GM19467 (cell line): ENCODE data around the gene NDUFV3.
"Not testable (repeated sequence)": the region's sequence is repeated elsewhere in the genome, so short reads cannot be mapped to it uniquely, and the experiment has no call there.

ENCODE experiments used
- ATAC-seq: cut with Tn5 transposase; IDR thresholded peaks from one replicate; pipeline ENCODE4 v1.9.1; 2021; ENCODE audit warnings: mild to moderate bottlenecking, moderate library complexity; ENCODE audit not compliant: unreplicated experiment

NDUFV3 gene

DNA sequence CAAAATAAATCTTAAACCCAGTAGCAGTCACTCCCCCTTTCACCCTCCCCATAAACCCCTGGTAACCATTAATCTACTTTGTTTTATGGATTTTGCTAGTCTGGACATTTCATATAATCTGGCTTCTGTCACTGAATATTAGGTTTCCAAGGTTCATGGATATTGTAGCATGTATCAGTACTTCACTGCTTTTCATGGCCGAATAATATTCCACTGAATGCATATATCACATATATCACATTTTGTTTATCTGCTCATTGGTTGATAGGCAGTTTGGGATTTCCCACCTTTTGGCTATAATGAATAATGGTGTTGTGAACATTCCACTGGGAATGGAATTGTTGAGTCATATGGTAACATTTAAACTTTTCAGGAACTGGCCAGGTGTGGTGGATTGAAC lies 9.2 kb upstream of the NDUFV3 start:
- ATAC-seq: no peak

DNA sequence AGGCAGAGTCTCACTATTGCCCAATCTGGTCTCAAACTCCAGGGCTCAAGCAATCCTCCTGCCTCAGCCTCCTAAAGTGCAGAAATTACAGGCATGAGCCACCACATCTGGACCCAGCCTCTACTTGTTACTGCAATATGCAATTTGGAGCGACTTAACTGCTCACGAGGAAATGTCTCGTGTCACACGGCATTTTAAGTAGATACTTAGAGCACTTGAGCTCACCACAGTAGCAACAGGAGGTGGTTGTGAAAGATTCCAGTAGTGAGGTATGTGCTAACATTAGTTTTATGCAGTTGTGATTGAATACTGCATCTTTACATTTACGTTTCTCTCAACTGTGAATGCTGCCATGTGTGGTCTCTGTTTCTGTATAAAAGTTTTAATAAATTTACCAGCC lies 5.8 kb upstream of the NDUFV3 start:
- ATAC-seq: no peak

DNA sequence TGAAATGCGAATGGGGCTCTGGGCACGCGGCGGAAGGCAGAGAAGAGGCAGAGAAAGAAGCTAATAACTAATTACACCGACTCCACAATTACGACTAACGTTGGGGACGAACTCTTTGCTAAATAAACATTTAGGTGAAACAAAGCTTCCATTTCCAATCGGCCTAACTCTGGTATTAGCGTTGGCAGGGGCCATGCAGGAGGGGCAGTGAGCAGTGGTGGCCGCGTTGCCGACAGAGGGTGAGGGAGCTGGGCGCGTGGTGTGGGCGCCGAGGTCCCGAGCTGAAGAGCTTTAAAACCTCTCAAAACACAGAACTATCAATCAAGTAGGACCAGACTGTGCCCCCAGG lies 553 bp upstream of the NDUFV3 start:
- ATAC-seq: no peak

DNA sequence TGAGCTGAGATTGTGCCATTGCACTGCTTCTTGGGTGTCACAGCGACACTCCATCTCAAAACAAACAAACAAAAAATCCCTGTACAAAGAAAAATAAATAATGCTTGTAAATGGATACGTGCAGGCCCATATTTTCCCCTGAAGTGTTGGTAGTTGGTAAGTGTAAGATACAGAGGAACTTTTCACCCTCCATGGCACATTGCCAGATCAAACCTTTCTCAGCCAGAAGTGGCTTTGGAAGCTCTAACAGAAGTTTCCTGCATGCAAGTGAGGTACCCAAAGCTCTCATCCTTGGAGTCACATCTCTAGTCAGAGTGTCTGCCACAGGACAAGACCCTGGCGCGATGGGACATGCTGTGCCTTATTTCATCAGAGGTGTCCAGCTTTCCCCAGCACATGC lies 7.3 kb downstream of the NDUFV3 start:
- ATAC-seq: no peak

DNA sequence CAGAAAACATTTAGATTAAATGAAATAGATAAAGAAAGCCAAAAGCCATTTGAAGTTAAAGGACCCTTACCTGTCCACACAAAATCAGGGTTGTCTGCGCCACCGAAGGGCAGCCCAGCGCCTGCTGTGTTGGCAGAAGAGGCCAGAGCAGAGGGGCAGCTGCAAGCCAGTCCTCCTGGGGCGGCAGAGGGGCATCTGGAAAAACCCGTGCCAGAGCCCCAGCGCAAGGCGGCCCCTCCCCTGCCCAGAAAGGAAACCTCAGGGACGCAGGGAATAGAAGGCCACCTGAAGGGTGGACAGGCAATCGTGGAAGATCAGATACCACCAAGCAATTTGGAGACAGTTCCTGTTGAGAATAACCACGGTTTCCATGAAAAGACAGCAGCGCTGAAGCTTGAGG lies 10.7 kb downstream of the NDUFV3 start:
- no peak for ATAC-seq

DNA sequence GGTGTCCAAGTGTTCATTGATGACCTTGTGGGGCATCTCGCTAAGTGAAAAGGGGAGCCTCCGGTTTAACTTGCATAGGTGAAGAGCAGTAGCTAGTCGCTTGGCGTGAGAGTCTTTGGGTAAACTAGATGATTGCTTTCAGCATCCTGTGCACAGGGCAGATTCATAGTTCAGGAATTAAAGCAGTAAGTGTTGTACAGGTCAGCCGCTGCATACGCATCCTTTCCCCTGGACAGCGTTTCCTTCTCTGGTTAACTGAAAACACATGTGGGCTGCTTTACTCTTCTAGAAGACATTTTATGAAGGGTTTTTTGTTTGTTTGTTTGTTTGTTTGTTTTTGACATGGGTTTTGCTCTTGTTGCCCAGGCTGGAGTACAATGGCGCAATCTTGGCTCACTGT lies 12.1 kb downstream of the NDUFV3 start:
- ATAC-seq: no peak

DNA sequence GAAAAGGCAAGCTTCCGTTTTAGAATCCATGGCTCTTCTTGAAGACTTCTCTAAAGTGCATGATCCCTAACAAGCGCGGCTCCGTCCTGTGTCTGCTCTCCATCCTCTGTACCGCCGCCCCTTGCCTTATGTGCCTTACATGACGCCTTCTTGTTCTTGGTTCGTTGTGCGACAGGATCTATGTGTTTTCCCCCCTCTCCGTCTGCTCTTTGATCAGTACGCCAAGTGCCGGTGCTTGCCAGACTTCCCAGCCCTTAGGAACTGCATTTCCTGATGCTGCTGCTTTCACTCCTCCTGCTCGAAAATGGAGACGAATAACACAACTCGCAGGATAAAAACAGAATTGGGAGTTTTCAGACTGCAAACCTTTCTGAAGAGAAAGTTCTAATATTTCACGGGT lies 13.1 kb downstream of the NDUFV3 start:
- ATAC-seq: no peak

DNA sequence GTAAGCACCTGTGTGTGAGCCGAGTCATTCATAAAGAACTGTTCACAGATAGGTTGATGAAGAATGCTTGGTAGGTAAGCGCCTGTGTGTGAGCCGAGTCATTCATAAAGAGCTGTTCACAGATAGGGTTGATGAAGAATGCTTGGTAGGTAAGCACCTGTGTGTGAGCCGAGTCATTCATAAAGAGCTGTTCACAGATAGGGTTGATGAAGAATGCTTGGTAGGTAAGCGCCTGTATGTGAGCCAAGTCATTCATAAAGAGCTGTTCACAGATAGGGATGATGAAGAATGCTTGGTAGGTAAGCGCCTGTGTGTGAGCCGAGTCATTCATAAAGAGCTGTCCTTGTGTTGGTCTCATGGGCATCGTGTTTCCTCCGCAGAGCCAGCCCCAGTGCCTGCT lies 15.4 kb downstream of the NDUFV3 start:
- not testable (repeated sequence) for ATAC-seq

DNA sequence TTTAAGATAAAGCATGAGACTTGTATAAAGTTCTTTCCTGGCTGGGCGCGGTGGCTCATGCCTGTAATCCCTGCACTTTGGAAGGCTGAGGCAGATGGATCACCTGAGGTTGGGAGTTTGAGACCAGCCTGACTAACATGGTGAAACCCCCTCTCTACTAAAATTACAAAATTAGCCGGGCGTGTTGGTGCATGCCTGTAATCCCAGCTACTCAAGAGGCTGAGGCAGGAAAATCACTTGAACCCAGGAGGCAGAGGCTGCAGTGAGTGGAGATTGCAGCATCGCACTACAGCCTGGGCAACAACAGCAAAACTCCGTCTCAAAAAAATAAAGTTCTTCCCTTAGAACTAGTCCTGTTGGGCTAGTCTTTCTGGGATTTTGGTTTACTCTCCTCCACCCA lies 18.8 kb downstream of the NDUFV3 start:
- ATAC-seq: not testable (repeated sequence)

DNA sequence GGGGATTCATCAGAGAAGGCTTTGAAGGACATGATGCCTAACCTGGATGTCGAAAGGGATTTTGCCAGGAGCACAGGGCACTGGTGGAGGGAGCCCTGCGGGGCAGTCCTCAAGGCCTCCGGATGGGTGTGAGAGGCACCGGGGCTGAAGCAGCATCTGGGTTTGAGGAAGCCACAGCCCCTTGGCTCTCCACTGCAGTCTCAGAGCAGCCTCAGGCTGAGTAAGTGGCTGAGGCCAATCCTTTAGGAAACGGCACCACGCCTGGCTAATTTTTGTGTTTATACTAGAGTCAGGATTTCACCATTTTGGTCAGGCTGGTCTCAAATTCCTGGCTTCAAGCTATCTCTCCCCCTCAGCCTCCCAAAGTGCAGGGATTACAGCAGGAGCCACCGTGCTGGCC lies 20.4 kb downstream of the NDUFV3 start:
- ATAC-seq: no peak

DNA sequence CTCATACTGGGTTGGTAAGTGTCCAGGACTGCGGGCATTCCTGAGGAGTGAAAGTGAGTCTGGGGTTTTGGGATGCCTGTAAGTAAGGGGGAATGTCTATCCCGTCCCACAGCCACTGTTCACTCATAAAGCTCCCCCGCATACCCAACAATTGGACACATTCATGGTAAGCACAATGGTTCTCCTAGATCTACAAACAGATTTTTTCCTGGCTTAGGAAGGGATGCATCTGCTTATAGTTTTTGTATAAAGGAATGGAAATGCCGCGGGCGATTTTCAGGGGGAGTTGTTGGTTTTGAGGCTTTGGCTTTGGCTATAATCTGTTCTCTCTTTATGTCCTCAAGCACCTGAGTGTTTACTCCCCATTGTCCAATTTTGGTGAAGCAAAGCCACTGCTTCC lies 25.2 kb downstream of the NDUFV3 start:
- ATAC-seq: no peak

DNA sequence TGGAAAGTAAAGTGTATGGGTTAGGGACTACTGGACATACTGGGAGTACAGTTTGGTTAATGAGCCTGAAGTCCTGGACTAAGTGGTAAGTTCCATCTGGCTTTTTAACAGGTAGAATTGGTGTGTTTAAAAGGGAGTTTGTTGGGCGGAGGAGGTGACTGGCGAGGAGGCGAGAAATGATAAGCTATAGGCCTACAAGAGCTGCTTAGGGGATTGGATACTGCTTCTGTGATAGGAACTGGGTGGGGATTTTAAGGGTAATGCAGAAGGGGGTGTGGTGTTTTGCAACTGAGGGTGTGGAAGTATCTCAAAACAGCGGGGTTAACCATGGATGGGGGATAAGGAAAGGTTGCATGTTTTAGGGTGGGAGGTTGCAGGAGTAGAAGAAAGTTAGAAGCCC lies 28.8 kb downstream of the NDUFV3 start:
- no peak for ATAC-seq

DNA sequence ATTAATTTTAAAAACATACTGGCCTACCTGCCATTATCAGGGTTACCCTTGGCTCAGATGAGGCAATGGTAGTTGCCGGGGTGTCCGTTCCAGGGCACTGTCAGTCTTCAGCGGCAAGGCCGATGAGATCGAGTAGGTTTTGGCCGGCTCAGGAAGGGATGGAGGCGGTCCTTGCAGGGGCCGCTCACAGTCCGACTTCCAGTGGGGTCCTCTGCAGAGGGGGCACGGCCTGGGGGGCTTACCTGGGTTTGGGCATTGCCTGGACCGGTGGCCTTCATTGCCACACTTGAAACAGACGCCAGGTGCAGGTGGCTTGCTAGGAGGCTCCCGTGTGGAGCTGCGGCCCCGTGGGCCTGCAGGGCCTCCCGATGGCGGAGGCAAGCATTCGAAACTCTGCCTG lies 29.8 kb downstream of the NDUFV3 start:
- ATAC-seq: no peak

DNA sequence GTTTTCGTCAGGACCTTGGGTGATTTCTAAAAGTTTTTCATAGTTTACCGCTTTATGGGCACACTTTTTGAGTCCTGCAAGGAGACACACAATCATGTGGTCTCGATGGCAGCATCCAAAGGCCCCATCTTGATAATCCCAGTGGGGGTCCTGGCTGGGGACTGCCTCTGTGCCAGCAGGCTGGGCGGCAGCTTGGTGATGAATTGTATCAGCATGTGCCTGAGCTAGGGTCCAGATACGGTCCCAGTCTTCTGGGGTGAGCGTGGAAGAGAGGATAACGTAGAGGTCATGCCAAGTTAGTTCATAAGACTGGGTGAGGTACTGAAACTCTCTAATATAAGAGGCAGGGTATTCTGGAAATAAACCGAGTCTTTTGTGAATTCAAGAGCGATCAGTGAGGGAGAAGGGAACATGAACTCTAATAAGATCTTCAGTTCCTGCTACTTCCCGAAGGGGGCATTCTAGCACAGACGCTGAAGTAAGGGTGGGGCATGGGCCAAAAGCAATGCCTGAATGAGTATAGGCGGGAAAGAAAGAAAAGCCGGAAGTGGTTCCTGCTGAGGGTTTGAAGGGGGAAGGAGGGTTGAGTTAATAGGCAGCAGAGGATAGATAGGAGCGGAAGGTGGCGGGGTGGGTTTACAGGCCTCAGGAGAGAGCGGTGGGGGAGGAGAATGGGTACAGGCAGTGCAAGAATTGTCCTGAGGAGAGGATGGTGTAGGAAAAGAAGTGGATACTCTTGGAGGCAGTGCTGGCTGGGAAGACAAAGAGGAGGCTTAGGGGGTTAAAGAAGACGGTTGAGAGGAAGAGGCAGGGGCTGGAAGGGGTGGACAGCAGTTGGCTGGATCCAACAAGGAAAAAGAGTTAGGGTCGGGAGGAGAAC lies 30.7 kb downstream of the NDUFV3 start:
- ATAC-seq: peak; percentile 73

DNA sequence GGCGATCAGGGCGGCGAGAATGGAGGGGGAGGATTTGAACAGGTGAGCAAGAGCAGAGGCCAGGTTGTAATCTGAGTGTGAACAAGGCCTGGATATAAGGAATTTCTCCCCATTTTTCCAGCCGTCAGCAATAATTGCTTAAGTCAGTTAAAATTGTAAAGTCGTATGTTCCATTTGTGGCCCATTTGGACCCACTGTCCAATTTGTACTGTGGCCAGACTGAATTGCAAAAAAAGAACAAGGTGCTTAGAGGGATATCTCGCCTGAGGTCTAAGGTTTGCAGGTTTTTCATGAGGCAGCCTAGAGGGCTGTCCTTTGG lies 31.3 kb downstream of the NDUFV3 start:
- ATAC-seq: no peak

DNA sequence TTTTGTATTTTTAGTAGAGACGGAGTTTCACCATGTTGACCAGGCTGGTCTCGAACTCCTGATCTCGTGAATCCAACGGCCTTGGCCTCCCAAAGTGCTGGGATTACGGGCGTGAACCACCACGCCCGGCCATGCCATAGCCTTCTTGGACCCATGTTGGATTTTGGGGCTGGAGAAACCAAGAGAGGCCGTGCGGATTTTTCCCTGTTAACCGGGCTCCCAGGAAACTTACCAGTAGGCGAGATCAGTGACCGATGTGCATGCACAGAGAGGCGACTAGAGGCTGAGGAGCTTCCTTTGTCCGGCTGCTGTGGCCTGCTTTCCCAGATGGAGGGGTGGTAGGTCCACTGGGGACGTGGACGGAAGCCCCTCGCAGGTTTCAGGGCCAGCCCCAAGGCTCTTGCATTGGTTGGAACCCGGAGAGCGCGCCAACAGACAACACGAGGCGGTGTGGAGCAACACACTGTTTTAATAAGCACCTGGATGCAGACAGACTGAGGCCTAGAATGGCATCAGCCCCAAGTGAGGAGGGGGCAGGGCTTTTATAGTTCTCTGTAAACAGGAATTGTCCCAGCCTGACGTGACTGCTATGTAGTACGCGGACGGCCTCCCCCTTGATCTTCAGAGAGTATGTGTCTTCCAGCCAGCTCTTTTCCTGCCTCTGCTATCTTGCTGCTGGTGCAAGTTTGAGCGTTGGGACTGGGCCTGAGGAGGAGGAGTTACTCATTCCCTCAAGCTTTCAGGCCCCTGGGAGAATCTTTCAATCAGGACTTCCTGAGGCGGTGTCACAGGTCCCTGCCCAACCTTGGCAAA lies 32.2 kb downstream of the NDUFV3 start, which contains the start of gene ERVH48-1:
Gene ERVH48-1 (minus strand): TSS at position 517 of the 813 bp plus-strand sequence. CDS start 6,624 bp downstream, outside the sequence.
- no peak for ATAC-seq

DNA sequence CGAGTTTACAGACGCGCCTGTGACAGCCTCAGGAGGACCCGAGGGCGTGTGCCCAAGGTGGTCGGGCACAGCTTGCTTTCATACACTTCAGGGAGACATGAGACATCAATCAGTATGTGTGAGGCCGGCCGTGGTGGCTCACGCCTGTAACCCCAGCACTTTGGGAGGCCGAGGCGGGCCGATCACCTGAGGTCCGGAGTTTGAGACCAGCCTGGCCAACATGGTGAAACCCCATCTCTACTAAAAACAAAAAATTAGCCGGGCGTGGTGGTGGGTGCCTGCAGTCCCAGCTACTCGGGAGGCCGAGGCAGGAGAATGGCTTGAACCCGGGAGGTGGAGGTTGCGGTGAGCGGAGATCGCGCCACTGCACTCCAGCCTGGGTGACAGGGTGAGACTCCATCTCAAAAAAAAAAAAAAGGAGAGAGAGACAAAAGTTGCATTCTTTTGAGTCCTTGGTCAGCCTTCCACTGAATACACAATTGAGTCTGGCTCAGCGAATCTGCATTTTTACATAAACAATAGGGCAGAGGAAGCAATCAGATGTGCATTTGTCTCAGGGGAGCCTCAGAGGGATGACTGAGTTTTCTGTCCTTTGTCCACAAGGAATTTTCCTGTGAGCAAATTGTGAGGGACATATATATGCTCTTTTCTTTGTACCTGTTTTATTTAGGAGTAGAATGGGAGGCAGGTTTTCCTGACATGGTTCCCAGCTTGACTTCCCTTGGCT lies 34.5 kb downstream of the NDUFV3 start:
- not testable (repeated sequence) for ATAC-seq

DNA sequence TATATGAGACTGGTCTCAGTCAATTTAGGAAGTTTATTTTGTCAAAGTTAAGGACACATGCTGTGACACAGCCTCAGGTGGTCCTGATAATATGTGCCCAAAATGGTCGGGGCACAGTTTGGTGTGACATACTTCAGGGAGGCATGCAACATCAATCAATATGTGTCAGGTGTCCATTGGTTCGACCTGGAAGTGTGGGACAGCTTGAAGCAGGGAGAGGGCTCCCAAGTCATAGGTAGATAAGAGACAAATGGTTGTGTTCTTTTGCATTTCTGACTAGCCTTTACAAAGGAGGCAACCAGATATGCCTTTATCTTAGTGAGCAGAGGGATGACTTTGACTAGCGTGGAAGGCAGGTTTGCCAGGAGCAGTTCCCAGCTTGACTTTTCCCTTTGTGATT lies 36.9 kb downstream of the NDUFV3 start:
- ATAC-seq: no peak

DNA sequence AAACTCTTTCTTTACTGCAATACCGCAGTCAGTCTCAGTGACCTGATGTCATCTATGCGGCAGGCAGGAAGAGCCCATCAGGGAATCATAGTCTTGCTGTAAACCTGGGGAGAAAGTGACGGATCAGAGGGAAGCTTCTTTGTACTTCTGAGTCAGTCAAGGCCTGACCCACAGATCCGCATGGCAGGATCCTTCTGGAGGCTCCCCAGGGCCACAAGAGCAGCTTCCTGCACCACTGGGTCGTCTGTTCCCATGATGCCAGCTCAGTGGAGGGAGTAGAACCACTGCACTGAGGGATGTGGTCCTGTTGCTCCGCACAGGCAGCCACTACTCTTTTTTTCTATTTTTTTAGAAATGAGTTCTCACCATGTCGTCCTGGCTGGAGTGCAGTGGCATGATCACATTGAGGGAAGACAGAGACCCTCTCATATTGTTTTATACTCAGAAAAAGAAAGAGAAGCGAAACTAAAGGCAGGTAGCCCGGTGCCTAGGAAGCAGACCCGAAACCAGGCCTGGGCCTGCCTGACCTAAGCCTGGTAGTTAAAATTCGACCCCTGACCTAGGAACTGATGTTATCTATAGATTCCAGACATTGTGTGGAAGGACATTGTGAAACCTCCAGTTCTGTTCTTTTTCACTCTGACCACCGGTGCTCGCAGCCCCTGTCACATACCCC lies 38.6 kb downstream of the NDUFV3 start:
- no peak for ATAC-seq

DNA sequence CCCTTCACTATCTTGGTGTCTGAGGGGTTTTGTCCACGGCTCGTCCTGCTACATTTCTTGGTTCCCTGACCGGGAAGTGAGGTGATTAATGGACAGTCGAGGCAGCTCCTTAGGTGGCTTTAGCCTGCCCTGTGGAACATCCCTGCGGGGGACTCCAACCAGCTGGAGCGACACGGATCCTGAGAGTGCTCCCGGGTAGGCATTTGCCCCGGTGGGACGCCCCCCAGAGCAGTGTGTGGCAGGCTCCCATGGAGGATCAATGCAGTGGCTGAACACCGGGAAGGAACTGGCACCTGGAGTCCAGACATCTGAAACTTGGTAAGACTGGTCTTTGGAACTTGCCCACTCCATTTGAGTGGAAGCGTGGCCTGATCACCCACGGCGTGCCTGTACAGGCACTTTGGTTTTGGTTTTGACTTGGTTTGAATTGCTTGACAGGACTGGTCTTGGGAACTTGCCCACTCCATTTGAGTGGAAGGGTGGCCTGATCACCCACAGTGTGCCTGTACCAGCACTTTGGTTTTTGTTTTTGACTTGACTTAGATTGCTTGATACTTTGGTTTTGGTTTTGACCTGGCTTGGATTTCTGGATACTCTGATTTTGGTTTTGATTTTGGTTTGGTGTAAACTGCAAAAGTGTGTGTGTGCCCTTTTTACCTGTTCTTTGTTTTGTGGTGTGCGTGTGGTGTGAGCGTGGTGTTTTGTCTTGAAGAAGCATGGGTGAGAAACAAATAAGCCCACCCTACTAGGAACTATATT lies 39.4 kb downstream of the NDUFV3 start:
- not testable (repeated sequence) for ATAC-seq
